HepG2 (cell line): ENCODE measurements around the gene ZBTB20. TPM values are rescaled to one million over a fixed set of nuclear protein-coding genes. Genes with fewer than 3 reads are reported as not detected.

ENCODE experiments used
- ATAC-seq: fragments of 200-7000 bp; cut with Tn5 transposase; 3 replicates; pipeline ENCODE4 v1.9.1; 2020; ENCODE audit warnings: mild to moderate bottlenecking, moderate library complexity
- BruUV-seq: library from RNA; stranded (reverse); fragments of 400-500 nt; replicated peaks from 2 replicates; lab custom pipeline; 2021; lab: Mats Ljungman, UMichigan
- CTCF ChIA-PET: fragments of 300-600 bp; formaldehyde crosslinking; extraction: SDS; loops from one replicate; lab custom pipeline; 2021; ENCODE audit warnings: low total read pairs, inconsistent platforms, low intra/inter-chr PET ratio; lab: Yijun Ruan, JAX
- POLR2A ChIA-PET: fragments of 350-600 bp; sonication (Branson Sonifier 250); formaldehyde crosslinking; loops from one replicate; lab custom pipeline; 2020; ENCODE audit warnings: antibody characterized with exemption, inconsistent platforms; lab: Yijun Ruan, JAX
- DNase-seq: peaks from one replicate; pipeline ENCODE4 v3.0.0-alpha.2; 2015; ENCODE audit warnings: low spot score
- FAIRE-seq: peaks from 3 replicates; lab custom pipeline; 2011; peaks lifted over from hg19 to GRCh38; lab: Jason Lieb, UNC
- H2AFZ ChIP-seq: one replicate; pipeline ENCODE4 v1.6.1; 2011; ENCODE audit warnings: low read length, inconsistent platforms
- H3K27ac ChIP-seq: fragments of 300-600 bp; 3 replicates; pipeline ENCODE4 v1.8.0; 2011; ENCODE audit warnings: mixed run types, mild to moderate bottlenecking, mixed read lengths, low read length, inconsistent platforms; ENCODE audit not compliant: insufficient read depth; ENCODE audit errors: extremely low read length
- H3K27me3 ChIP-seq, 2 experiments: fragments of 200-600 bp in 1 of 2; 2 replicates in 1 of 2; 3 replicates in 1 of 2; pipeline versions ENCODE4 v1.6.0 to v1.8.0; 2011; ENCODE audit warnings: low read length in 2 of 2, mild to moderate bottlenecking in 2 of 2, moderate library complexity in 2 of 2, inconsistent platforms in 1 of 2; ENCODE audit not compliant: insufficient read depth in 2 of 2, control insufficient read depth in 1 of 2
- H3K36me3 ChIP-seq, 2 experiments: fragments of 200-600 bp in 1 of 2; replicated peaks in 1 of 2; 2 replicates in 1 of 2; 3 replicates in 1 of 2; pipeline versions ENCODE4 v1.5.1 to v1.8.0; 2011; ENCODE audit warnings: low read length in 2 of 2, inconsistent platforms in 1 of 2; ENCODE audit not compliant: insufficient read depth in 2 of 2, control insufficient read depth in 1 of 2
- H3K4me1 ChIP-seq: 2 replicates; pipeline ENCODE4 v1.5.1; 2012; ENCODE audit warnings: low read length, inconsistent platforms; ENCODE audit not compliant: insufficient read depth
- H3K4me2 ChIP-seq: 2 replicates; pipeline ENCODE4 v1.6.0; 2011; ENCODE audit warnings: low read depth, low read length, inconsistent platforms
- H3K4me3 ChIP-seq, 3 experiments: fragments of 200-600 bp in 1 of 3; sonication (generic), shearing (Covaris generic) in 1 of 3; replicated peaks in 1 of 3; 2 replicates each; pipeline ENCODE4 v1.5.1; 2011 to 2016; ENCODE audit warnings: low read length in 3 of 3, inconsistent platforms in 2 of 3, low read depth in 2 of 3, mild to moderate bottlenecking in 2 of 3, control low read depth in 1 of 3, mixed read lengths in 1 of 3; ENCODE audit not compliant: insufficient read depth in 1 of 3
- H3K79me2 ChIP-seq: one replicate; pipeline ENCODE4 v1.6.1; 2011; ENCODE audit warnings: low read length, inconsistent platforms; ENCODE audit not compliant: insufficient read depth
- H3K9ac ChIP-seq: 2 replicates; pipeline ENCODE4 v1.6.0; 2011; ENCODE audit warnings: mild to moderate bottlenecking, low read depth, low read length, inconsistent platforms; ENCODE audit not compliant: insufficient read depth
- H3K9me3 ChIP-seq: 2 replicates; pipeline ENCODE4 v1.5.1; 2012; ENCODE audit warnings: mild to moderate bottlenecking, low read length
- H4K20me1 ChIP-seq: 2 replicates; pipeline ENCODE4 v1.6.0; 2011; ENCODE audit warnings: inconsistent platforms, mild to moderate bottlenecking, low read length, moderate library complexity; ENCODE audit not compliant: insufficient read depth
- AHDC1 ChIP-seq: sonication (generic); formaldehyde crosslinking; IDR thresholded peaks from 2 replicates; pipeline ENCODE4 v1.5.1; 2020; ENCODE audit warnings: mild to moderate bottlenecking, missing genetic modification reagents, borderline replicate concordance
- CBFB ChIP-seq: sonication (generic); formaldehyde crosslinking; IDR thresholded peaks from 2 replicates; pipeline ENCODE4 v1.4.0; 2020; ENCODE audit warnings: missing genetic modification reagents
- CEBPG ChIP-seq: IDR thresholded peaks from 2 replicates; pipeline ENCODE4 v1.6.1; 2016
- HOXD1 ChIP-seq: sonication (generic); formaldehyde crosslinking; IDR thresholded peaks from 2 replicates; pipeline ENCODE4 v1.5.0; 2020; ENCODE audit warnings: missing genetic modification reagents
- MAFF ChIP-seq: IDR thresholded peaks from 2 replicates; pipeline ENCODE4 v1.6.1; 2011; ENCODE audit warnings: low read depth, low read length, improper control_type of control experiment
- PBX2 ChIP-seq: IDR thresholded peaks from 2 replicates; pipeline ENCODE4 v1.6.1; 2016; ENCODE audit warnings: control low read depth
- STAG1 ChIP-seq: sonication (generic); formaldehyde crosslinking; IDR thresholded peaks from 2 replicates; pipeline ENCODE4 v1.4.0; 2020; ENCODE audit warnings: missing genetic modification reagents
- ZNF543 ChIP-seq: sonication (generic); formaldehyde crosslinking; IDR thresholded peaks from 2 replicates; pipeline ENCODE4 v1.4.0; 2020; ENCODE audit warnings: mild to moderate bottlenecking, missing genetic modification reagents
- ZNF83 ChIP-seq: sonication (generic); formaldehyde crosslinking; IDR thresholded peaks from 2 replicates; pipeline ENCODE4 v1.4.0; 2020; ENCODE audit warnings: missing genetic modification reagents, mild to moderate bottlenecking, borderline replicate concordance
- WGBS: methylation state at CpG from one replicate; pipeline ENCODE4 v1.1.6; 2017; ENCODE audit warnings: low lambda C conversion rate; 5-methylcytosine and 5-hydroxymethylcytosine counted together
- in situ Hi-C: cut with HindIII; loops from 2 replicates; pipeline ENCODE4 v1.10.0; 2017; ENCODE audit warnings: low pct_unique_long_range_greater_than_20kb; ENCODE audit not compliant: extremely low pct_ligation_motif_present
- intact Hi-C: fragments of 100-400 bp; cut with micrococcal nuclease; formaldehyde crosslinking; loops from one replicate; pipeline ENCODE4 v1.10.0; 2022; ENCODE audit not compliant: unreplicated experiment
- polyA plus RNA-seq, 8 experiments: library from polyadenylated mRNA; depleted of rRNA in 3 of 8; stranded (reverse) in 7 of 8; unstranded in 1 of 8; fragments of >200 nt; fragmentation: Illumina TruSeq in 4 of 8; extraction: Trizol in 4 of 8; gene quantifications; 2 replicates each; pipeline versions ENCODE4 v1.2.1 to v1.2.3, GENCODE V29; 2011 to 2016; ENCODE audit warnings: low read depth in 4 of 8, missing spikeins in 1 of 8, mixed read lengths in 1 of 8; ENCODE audit not compliant: insufficient read depth in 1 of 8
- total RNA-seq, 5 experiments: library from RNA; depleted of rRNA; stranded (reverse); fragments of >200 nt; fragmentation: Illumina TruSeq; extraction: Trizol; gene quantifications; 2 replicates each; pipeline ENCODE4 v1.2.3, GENCODE V29; 2016; ENCODE audit warnings: low read depth in 1 of 5

The ZBTB20 gene
- total and polyA plus RNA-seq, 2 of the 13 experiments (the other 11 are each of a cell fraction or from before 2014, with no cell fraction given): 1.9 to 8.8 TPM

- H3K79me2 ChIP-seq: no peaks in the 10 kb centered on the region
- H3K9me3 ChIP-seq: no peaks in the 10 kb centered on the region
- TF ChIP-seq ZNF543 (CRISPR knock-in tag) (no peak), STAG1 (CRISPR knock-in tag) (no peak), CBFB (CRISPR knock-in tag) (no peak), MAFF (no peak)
- in situ Hi-C loops: no loop called here
- H3K4me2 ChIP-seq: no peak overlapping the region
- no peaks in the 10 kb centered on the region for H3K36me3 ChIP-seq
- no peak overlapping the region for H3K9ac ChIP-seq
- WGBS: 73% methylated on average over 4 of the region's 4 CpGs
- intact Hi-C loops: no loop called here
- peak; percentile 62 for ATAC-seq
- H3K27ac ChIP-seq: no peak overlapping the region
- BruUV-seq: no TSS peak
- H3K4me3 ChIP-seq: no peak overlapping the region
- no peaks in the 10 kb centered on the region for H3K27me3 ChIP-seq
- ChIA-PET POLR2A (no interaction called here), CTCF (no interaction called here)
- H2AFZ ChIP-seq: no peak overlapping the region
- peaks cover 10% of the 10 kb centered on the region for H3K4me1 ChIP-seq
- no peak for FAIRE-seq
- H4K20me1 ChIP-seq: no peaks in the 10 kb centered on the region
- peak; percentile 6 for DNase-seq
These were observed 260.2 kb downstream of the ZBTB20 start for GRCh38 chr3:114886905-114887304.

GRCh38 chr3:114884213-114884923 is 262.7 kb downstream of the ZBTB20 start:
- intact Hi-C loops: no loop called here
- FAIRE-seq: no peak
- no peak overlapping the region for H3K4me2 ChIP-seq
- H3K4me3 ChIP-seq: no peak overlapping the region
- H3K27me3 ChIP-seq: no peaks in the 10 kb centered on the region
- ChIA-PET CTCF (no interaction called here), POLR2A (no interaction called here)
- H2AFZ ChIP-seq: no peak overlapping the region
- no TSS peak for BruUV-seq
- no peaks in the 10 kb centered on the region for H3K79me2 ChIP-seq
- WGBS: 92% methylated on average over 8 of the region's 8 CpGs
- in situ Hi-C loops: no loop called here
- H3K9ac ChIP-seq: no peak overlapping the region
- no peak for ATAC-seq
- no peak for DNase-seq
- no peaks in the 10 kb centered on the region for H3K36me3 ChIP-seq
- no peak overlapping the region for H3K27ac ChIP-seq
- peaks cover 13% of the 10 kb centered on the region for H3K4me1 ChIP-seq
- no peaks in the 10 kb centered on the region for H3K9me3 ChIP-seq
- no peaks in the 10 kb centered on the region for H4K20me1 ChIP-seq
- TF ChIP-seq CEBPG (CRISPR knock-in tag) (no peak), PBX2 (CRISPR knock-in tag) (no peak), HOXD1 (CRISPR knock-in tag) (no peak), ZNF83 (CRISPR knock-in tag) (no peak), AHDC1 (CRISPR knock-in tag) (no peak)
